Smooth muscle cell of the brain vasculature (primary cell): ENCODE data around the gene OR4D2.

Experiments used
- DNase-seq: peaks from one replicate; pipeline ENCODE4 v3.0.0-alpha.2; 2012; ENCODE audit warnings: low read depth, low spot score

OR4D2 gene

GRCh38 chr17:58174871-58175270 lies 8.1 kb downstream of the OR4D2 start:
- DNase-seq = no peak

GRCh38 chr17:58176200-58176599 lies 9.4 kb downstream of the OR4D2 start:
- DNase-seq = no peak

GRCh38 chr17:58181796-58182195 lies 15.0 kb downstream of the OR4D2 start:
- DNase-seq = no peak

GRCh38 chr17:58183514-58183913 lies 16.7 kb downstream of the OR4D2 start:
- no peak for DNase-seq

GRCh38 chr17:58184308-58184985 lies 17.7 kb downstream of the OR4D2 start:
- DNase-seq = no peak

GRCh38 chr17:58184986-58185761 lies 18.4 kb downstream of the OR4D2 start:
- DNase-seq = no peak

- no peak for DNase-seq
Observed at GRCh38 chr17:58186591-58186990, 19.8 kb downstream of the OR4D2 start.

GRCh38 chr17:58187063-58187462 lies 20.3 kb downstream of the OR4D2 start:
- DNase-seq = no peak

GRCh38 chr17:58187675-58188074 lies 20.9 kb downstream of the OR4D2 start:
- DNase-seq = no peak

- DNase-seq = no peak
Observed at GRCh38 chr17:58189436-58190146, 22.8 kb downstream of the OR4D2 start.

- DNase-seq = no peak
Observed at GRCh38 chr17:58191241-58191896, 24.6 kb downstream of the OR4D2 start.

- no peak for DNase-seq
Observed at GRCh38 chr17:58192612-58193011, 25.8 kb downstream of the OR4D2 start, which contains the start of gene EPX. TSS of gene EPX (plus strand) at chr17:58192726. CDS start at chr17:58192847, 121 bp downstream.

GRCh38 chr17:58193641-58194255 lies 27.0 kb downstream of the OR4D2 start:
- no peak for DNase-seq

- no peak for DNase-seq
Observed at GRCh38 chr17:58195518-58196123, 28.8 kb downstream of the OR4D2 start.

GRCh38 chr17:58196610-58197009 lies 29.8 kb downstream of the OR4D2 start:
- no peak for DNase-seq

- no peak for DNase-seq
Observed at GRCh38 chr17:58200024-58200633, 33.3 kb downstream of the OR4D2 start.

- no peak for DNase-seq
Observed at GRCh38 chr17:58202859-58203258, 36.1 kb downstream of the OR4D2 start.

- no peak for DNase-seq
Observed at GRCh38 chr17:58204796-58205195, 38.0 kb downstream of the OR4D2 start.

- no peak for DNase-seq
Observed at GRCh38 chr17:58205936-58206335, 39.2 kb downstream of the OR4D2 start.

GRCh38 chr17:58207451-58207850 lies 40.7 kb downstream of the OR4D2 start:
- DNase-seq = no peak

- DNase-seq = no peak
Observed at GRCh38 chr17:58208344-58208743, 41.6 kb downstream of the OR4D2 start.
